ENCODE data around the gene DYRK3.
"Not testable (repeated sequence)": the region's sequence is repeated elsewhere in the genome, so short reads cannot be mapped to it uniquely, and the experiment has no call there.

The DYRK3 gene

DNA sequence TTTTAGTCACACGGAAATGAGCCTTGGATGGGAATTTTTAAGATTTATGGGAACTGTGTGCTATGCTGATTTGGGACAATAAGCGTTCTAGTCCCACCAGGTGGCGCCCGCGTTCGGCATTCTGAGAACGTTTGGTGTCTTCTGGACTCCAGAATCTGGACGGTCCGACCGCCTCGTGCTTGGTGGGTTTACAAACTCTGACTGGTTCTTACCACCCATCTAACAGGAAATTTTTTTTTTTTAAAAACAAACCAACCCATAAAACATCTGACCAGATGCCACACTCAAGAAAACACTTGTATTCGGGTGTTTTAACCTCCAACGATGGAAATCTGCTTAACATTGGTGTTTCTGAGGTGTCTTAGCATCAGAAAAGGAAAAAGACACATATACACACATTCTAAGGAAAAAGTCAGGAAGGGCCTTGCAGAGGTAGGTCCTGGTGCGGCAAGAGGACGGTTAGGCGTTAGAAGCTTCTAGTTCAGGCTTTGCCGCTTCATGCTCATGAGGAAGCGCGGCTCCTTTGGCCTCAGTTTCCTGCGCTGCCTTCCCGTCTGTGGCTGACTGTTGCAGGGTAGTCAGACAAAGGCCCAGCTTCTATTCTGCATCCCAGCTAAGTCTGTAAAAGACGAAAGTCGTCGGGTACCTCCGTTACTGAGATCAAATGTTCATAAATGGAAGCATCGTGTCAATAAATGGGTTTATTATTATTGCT is 814 bp upstream of the DYRK3 start:
- CTCF ChIA-PET: interaction anchor here (0.8 to 42.9 kb wide), 31 partner anchors 8 to 351 kb away, joined by 3 to 1486 read pairs (median 7); partner anchors contain the start of gene EIF2D
- POLR2A ChIA-PET: interaction anchor here (1.0 to 1.5 kb wide), 10 partner anchors 15 to 287 kb away, joined by 3 to 16 read pairs (median 4); partner anchors contain the start of genes EIF2D, FCMR and IKBKE
- TF ChIP-seq, protein P1, sequence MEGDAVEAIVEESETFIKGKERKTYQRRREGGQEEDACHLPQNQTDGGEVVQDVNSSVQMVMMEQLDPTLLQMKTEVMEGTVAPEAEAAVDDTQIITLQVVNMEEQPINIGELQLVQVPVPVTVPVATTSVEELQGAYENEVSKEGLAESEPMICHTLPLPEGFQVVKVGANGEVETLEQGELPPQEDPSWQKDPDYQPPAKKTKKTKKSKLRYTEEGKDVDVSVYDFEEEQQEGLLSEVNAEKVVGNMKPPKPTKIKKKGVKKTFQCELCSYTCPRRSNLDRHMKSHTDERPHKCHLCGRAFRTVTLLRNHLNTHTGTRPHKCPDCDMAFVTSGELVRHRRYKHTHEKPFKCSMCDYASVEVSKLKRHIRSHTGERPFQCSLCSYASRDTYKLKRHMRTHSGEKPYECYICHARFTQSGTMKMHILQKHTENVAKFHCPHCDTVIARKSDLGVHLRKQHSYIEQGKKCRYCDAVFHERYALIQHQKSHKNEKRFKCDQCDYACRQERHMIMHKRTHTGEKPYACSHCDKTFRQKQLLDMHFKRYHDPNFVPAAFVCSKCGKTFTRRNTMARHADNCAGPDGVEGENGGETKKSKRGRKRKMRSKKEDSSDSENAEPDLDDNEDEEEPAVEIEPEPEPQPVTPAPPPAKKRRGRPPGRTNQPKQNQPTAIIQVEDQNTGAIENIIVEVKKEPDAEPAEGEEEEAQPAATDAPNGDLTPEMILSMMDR (IDR thresholded peaks at IDR 0.05; ENCODE audit: insufficient read depth, low read length, missing control alignments): peak; percentile 77
- peak overlapping the region; percentile 86 for H3K4me3 ChIP-seq (ENCODE audit: low read depth, low read length)
- DNase-seq (ENCODE audit: low read depth, low spot score): no peak

DNA sequence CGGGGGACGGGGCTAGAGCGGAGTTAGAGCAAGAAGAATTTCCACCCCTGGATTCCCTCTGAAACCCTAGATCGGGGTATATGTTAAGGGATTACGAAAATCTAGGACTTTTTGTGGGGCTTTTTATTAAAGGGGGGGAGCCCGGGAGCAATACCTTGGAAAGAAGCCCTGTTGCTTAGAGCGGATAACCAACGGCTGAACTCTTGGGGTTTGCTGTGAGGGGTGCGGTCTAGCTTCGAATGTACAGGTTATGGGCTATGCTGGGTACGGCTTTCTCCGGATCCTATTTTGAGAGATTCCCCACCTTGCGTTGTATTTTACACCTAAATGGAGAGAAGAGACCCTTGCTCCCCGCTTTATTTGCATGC is 626 bp downstream of the DYRK3 start:
- CTCF ChIA-PET: interaction anchor here (1.3 to 42.9 kb wide), 13 partner anchors 10 to 350 kb away, joined by 3 to 1486 read pairs (median 12); partner anchors contain the start of gene EIF2D
- POLR2A ChIA-PET: interaction anchor here (1.0 to 1.5 kb wide), 8 partner anchors 13 to 285 kb away, joined by 3 to 16 read pairs (median 4); partner anchors contain the start of genes EIF2D, FCMR and IKBKE
- TF ChIP-seq, protein P1 (IDR thresholded peaks at IDR 0.05; ENCODE audit: insufficient read depth, low read length, missing control alignments): no peak
- no peak for DNase-seq (ENCODE audit: low read depth, low spot score)
- peak overlapping the region; percentile 86 for H3K4me3 ChIP-seq (ENCODE audit: low read depth, low read length)

DNA sequence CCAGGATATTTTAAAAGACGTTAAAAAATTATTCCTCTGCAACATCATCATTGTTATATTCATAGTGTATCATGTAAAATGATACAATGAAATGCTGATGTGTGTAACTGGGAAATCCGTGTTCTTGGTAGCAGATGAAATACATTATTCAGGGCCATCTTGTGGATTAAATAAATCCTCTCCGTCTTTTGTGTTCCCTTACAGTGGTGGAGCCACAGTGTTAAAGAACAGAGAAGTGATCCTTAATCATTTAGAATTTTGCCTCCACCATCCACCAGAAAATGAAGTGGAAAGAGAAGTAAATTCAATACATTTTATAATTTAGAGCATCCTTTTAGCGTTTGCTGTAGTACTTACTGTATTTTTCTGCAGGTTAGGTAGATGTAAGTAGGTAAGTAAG is 1.3 kb downstream of the DYRK3 start:
- H3K4me3 ChIP-seq (ENCODE audit: low read depth, low read length): peak overlapping the region; percentile 41
- POLR2A ChIA-PET: interaction anchor here (2.0 kb wide), 1 partner anchor 38 kb away, joined by 4 read pairs; no protein-coding TSS in a partner anchor
- TF ChIP-seq, protein P1 (IDR thresholded peaks at IDR 0.05; ENCODE audit: insufficient read depth, low read length, missing control alignments): no peak
- no peak for DNase-seq (ENCODE audit: low read depth, low spot score)
- CTCF ChIA-PET: interaction anchor here (1.3 to 42.9 kb wide), 8 partner anchors 25 to 171 kb away, joined by 3 to 1486 read pairs (median 7); partner anchors contain the start of gene EIF2D

DNA sequence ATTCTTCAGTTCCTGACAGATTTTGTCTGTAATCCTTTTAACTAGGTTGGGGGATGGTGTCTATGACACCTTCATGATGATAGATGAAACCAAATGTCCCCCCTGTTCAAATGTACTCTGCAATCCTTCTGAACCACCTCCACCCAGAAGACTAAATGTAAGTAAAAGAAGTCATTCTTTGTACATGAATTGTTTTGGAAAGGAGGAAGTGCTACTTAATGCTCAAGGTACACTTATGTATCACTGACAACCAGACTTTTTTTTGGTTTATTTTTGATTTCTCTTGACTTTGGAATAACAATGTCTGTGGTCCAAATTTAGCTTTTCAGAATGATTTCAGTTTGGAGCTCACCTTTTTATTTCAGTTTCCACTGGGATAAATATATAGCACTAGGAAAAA is 2.3 kb downstream of the DYRK3 start:
- CTCF ChIA-PET: interaction anchor here (1.3 to 42.9 kb wide), 6 partner anchors 25 to 275 kb away, joined by 5 to 1486 read pairs (median 8); partner anchors contain the start of gene EIF2D
- no peak for DNase-seq (ENCODE audit: low read depth, low spot score)
- POLR2A ChIA-PET: interaction anchor here (0.6 to 2.0 kb wide), 2 partner anchors 20 to 37 kb away, joined by 3 to 4 read pairs; no protein-coding TSS in a partner anchor
- peak overlapping the region; percentile 13 for H3K4me3 ChIP-seq (ENCODE audit: low read depth, low read length)
- TF ChIP-seq, protein P1 (IDR thresholded peaks at IDR 0.05; ENCODE audit: insufficient read depth, low read length, missing control alignments): no peak

DNA sequence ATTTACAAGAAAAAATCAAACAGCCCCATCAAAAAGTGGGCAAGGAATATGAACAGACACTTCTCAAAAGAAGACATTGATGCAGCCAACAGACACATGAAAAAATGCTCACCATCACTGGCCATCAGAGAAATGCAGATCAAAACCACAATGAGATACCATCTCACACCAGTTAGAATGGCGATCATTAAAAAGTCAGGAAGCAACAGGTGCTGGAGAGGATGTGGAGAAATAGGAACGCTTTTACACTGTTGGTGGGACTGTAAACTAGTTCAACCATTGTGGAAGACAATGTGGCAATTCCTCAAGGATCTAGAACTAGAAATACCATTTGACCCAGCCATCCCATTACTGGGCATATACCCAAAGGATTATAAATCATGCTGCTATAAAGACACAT is 6.7 kb downstream of the DYRK3 start:
- CTCF ChIA-PET: interaction anchor here (42.9 kb wide), 1 partner anchor 20 kb away, joined by 1486 read pairs; no protein-coding TSS in a partner anchor
- DNase-seq (ENCODE audit: low read depth, low spot score); H3K4me3 ChIP-seq (ENCODE audit: low read depth, low read length); POLR2A ChIA-PET: not testable (repeated sequence)

DNA sequence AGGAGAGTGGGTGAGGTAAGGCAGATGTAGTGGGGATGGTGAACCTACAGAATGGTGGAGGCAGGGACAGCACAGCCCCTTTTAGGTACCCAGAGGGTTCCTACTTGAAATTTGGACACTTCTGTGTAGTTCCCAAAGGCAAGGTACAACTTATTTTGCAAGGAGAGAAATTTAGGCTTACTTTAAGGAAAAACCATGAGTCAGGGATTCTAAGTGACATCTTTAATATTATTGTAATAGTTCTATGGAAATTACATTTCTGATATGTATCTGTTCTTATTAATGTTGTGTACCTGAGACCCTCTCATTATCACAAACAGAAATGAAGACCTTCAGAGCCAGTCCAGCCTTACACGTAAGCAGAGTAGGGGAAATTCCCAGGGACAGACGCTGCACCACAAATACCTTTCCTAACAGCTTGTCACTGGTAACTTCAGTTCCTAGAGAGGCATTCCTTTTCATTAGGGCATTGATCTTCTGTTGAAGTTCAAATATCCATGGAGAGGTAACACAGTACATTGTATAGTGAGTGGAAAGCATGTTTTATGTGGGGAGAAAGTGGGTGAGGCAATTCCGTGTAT is 7.9 kb downstream of the DYRK3 start:
- no peak for DNase-seq (ENCODE audit: low read depth, low spot score)
- TF ChIP-seq, protein P1 (IDR thresholded peaks at IDR 0.05; ENCODE audit: insufficient read depth, low read length, missing control alignments): no peak
- ChIA-PET CTCF (interaction anchor here (42.9 kb wide), 1 partner anchor 19 kb away, joined by 1486 read pairs; no protein-coding TSS in a partner anchor), POLR2A (no interaction called here)
- no peak overlapping the region for H3K4me3 ChIP-seq (ENCODE audit: low read depth, low read length)

Data from AG04449 (cell line).